Putamen (tissue), 1 donor: Measurements from ENCODE around the gene PHKA1.
"Not testable (repeated sequence)": the region's sequence is repeated elsewhere in the genome, so short reads cannot be mapped to it uniquely, and the experiment has no call there.

Experiments
- DNase-seq: peaks from one replicate; pipeline ENCODE4 v3.0.0-alpha.2; 2016; ENCODE audit warnings: low spot score

Gene PHKA1

GRCh38 chrX:72572248-72573157 lies 141.6 kb downstream of the PHKA1 start, which contains the start of gene HDAC8:
HDAC8 (minus strand) TSS chrX:72572843; CDS start chrX:72572761, 82 bp downstream.
- peak; percentile 78 for DNase-seq

- no peak for DNase-seq
Observed at GRCh38 chrX:72569786-72570185, 144.3 kb downstream of the PHKA1 start.

- DNase-seq, result no peak
Observed at GRCh38 chrX:72568406-72569092, 145.6 kb downstream of the PHKA1 start.

- no peak for DNase-seq
Observed at GRCh38 chrX:72566448-72566847, 147.7 kb downstream of the PHKA1 start.

GRCh38 chrX:72559655-72560054 lies 154.5 kb downstream of the PHKA1 start:
- not testable (repeated sequence) for DNase-seq

- DNase-seq, result no peak
Observed at GRCh38 chrX:72554448-72555140, 159.5 kb downstream of the PHKA1 start.

- not testable (repeated sequence) for DNase-seq
Observed at GRCh38 chrX:72552443-72552842, 161.7 kb downstream of the PHKA1 start.

GRCh38 chrX:72545990-72546389 lies 168.1 kb downstream of the PHKA1 start:
- no peak for DNase-seq

GRCh38 chrX:72540318-72540717 lies 173.8 kb downstream of the PHKA1 start:
- peak; percentile 19 for DNase-seq

- DNase-seq, result no peak
Observed at GRCh38 chrX:72539822-72540221, 174.3 kb downstream of the PHKA1 start.

GRCh38 chrX:72536542-72536941 lies 177.6 kb downstream of the PHKA1 start:
- DNase-seq, result peak; percentile 17

GRCh38 chrX:72532366-72532765 lies 181.7 kb downstream of the PHKA1 start:
- DNase-seq, result no peak
